Raji (cell line): Measurements from ENCODE around the gene HSF4.
A peak's percentile ranks its signal among the peaks of the same experiment; 100 is the strongest.

Experiments used
- POLR2A ChIP-seq: IDR thresholded peaks from 2 replicates; pipeline ENCODE4 v1.6.1; 2011; ENCODE audit warnings: low read depth, low read length, control low read depth; ENCODE audit not compliant: insufficient read depth

Gene HSF4

DNA sequence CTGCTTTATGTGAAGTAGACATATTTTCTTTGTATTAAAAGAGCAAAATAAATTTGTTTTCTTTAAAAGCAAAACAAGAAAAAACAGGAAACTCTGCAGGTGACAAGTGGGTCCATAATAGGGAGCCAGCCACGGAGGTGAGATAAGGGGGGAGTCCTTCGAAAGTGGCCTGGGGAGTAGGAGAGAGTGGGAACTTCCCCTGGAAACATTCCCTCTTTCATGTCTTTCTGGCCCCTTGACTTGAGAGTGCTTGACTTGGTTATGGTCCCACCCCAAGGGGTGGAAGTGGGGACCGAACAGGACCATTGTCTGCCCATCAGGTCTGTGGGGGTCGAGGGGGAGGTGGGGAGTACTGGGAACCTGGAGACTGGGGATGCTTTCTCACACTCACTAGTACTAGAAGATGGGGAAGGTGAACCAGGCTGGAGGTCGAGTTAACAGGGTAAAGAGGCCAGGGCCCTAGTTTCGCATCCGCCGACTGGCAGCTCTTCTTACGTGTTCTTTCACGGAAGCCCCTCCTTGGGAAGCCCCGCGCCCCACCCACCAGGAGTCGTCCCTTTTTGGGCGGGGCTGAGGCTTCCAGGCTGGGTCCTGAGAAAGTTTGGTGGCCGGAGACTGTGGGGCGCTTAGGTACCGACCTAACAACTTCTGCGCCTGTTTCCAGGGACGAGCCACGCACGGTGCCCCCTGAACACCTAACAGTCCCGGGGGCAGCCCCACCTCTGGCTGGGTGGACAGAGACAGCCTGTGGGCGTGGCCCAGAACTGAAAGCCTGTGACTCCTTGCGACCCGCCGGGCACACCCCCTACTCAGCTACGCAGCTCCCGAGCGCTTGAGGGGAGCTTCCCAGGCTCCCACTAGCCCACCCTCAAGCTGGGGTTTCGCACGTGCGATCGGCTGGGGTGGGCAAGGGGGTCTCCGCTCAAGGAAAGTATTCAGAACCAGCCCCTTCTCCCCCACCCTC lies 5.6 kb upstream of the HSF4 start:
- TF ChIP-seq POLR2A = peak; percentile 22; the same call in 1 of the 2 replicates

DNA sequence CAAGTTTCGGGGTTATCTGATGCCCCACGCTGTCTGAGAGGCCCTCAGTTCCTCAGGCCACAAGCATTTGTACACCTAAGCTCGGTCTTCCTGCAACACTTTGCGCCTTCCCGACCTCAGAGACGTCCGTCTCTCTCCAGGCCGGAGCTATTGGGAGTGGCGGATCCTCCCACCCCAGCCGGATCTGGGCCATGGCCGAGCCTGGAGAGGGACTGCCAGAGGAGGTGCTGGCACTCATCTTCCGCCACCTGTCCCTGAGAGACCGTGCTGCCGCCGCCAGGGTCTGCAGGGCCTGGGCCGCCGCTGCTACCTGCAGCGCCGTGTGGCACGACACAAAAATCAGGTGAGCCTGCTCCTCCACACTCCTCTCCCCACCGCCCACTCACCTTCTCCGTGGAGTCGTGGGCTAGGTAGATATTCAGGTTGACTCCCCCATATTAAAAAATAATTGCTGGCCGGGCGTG lies 2.9 kb upstream of the HSF4 start:
- no peak for TF ChIP-seq POLR2A

DNA sequence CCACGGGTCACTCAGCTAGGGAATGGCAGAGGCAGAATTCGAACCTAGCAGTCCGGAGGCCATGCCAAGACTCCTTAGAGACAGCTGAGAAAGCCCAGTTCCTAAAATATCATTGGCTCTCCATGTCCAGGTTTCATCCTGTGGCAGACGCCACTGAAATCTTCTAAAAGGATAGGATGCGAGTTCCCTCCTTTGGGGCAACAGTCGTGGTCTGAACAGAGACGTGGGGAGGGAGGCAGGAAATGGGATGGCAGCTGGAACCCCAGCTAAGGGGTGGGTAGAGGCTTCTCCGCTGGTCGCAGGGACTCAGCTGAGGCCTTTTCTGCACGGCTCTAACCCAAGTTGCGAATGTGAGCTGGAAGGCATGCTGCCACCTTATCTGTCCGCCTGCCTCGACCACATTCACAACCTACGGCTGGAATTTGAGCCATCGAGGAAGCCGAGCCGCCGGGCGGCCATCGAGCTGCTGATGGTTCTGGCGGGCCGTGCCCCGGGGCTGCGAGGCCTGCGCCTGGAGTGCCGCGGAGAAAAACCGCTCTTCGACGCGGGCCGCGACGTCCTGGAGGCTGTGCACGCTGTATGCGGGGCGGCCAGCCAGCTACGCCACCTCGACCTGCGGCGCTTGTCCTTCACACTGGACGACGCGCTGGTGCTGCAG lies 1.9 kb upstream of the HSF4 start:
- no peak for TF ChIP-seq POLR2A

DNA sequence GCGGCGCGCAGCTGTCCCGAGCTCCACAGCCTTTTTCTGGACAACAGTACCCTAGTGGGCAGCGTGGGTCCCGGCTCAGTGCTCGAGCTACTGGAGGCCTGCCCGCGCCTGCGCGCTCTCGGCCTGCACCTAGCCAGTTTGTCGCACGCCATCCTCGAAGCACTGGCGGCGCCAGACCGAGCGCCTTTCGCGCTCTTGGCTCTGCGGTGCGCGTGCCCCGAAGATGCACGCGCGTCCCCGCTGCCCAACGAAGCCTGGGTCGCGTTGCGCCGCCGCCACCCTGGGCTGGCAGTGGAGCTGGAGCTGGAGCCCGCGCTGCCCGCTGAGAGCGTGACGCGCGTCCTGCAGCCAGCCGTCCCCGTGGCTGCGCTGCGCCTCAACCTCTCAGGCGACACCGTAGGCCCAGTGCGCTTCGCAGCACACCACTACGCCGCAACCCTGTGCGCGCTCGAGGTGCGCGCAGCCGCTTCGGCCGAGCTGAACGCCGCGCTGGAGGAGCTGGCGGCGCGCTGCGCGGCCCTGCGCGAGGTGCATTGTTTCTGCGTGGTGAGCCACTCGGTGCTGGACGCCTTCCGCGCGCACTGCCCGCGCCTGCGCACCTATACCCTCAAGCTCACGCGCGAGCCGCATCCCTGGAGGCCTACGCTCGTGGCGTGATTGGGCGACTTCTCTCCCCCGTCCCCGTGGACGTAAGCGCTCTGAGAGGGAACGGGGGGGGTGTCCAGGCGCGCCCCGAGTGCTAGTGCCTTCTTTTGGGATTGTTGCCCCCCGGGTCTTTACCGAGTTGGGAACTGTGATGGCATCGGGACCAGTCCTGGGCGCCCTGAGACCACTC lies 1.2 kb upstream of the HSF4 start:
- no peak for TF ChIP-seq POLR2A

DNA sequence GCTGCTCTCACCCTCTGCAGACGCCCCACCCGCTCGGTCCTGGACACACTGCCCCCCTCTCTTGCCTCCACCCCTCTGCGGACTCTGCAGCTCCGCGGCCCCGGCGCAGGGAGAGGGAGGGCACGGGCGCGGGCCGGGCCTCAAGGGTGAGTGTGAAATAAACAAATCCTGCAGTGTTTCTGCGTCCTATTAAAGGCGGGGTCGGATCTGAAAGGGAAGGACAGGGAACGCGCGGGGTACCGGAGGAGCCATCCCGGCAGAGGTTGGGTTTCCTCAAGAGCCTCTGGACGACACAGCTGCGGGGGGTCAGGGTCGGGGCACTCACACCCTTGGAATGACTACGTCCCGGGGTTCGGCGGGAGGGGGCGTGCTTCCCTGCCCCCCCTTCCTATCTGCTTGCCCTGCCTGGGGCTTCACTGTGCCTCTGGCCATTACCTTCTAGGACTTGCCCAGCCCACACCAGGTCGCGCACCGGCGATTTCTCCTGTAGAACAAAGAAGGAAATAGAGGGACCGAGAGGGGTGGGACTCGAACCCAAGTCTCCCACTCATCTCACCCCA lies 466 bp upstream of the HSF4 start:
- TF ChIP-seq POLR2A = no peak

DNA sequence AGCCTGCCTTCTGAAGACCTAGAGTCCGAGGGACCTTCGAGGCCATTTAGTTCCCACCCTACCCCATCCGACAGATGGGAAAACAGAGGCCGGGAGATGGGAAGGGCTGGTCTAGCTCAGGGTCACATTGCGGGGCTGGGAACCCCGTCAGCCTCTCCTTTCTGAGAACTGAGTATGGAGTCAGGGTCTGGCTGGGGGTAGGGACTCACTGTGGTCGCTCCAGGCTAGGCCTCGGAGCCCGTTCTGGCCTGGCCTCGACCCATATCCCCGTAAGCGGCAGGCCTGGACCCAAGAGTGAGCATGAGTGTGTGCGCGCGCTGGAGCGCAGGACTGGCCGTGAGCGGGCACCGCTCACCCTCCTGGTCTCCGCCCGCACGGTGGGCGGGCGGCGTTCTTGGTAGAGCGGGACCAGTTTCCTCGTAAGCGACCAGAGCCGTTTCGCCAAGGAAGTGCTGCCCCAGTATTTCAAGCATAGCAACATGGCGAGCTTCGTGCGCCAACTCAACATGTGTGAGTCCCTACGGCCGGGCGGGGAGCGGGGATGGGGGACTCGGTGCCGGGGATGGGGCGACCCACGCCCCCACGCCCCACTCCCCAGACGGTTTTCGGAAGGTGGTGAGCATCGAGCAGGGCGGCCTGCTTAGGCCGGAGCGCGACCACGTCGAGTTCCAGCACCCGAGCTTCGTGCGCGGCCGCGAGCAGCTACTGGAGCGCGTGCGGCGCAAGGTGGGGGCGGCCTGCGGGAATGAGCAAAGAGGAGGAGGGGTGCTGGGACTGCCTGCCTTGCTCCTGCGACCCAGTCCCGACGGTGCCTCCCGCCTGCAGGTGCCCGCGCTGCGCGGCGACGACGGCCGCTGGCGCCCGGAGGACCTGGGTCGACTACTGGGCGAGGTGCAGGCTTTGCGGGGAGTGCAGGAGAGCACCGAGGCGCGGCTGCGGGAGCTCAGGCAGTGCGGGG lies 855 bp downstream of the HSF4 start:
- TF ChIP-seq POLR2A = no peak

DNA sequence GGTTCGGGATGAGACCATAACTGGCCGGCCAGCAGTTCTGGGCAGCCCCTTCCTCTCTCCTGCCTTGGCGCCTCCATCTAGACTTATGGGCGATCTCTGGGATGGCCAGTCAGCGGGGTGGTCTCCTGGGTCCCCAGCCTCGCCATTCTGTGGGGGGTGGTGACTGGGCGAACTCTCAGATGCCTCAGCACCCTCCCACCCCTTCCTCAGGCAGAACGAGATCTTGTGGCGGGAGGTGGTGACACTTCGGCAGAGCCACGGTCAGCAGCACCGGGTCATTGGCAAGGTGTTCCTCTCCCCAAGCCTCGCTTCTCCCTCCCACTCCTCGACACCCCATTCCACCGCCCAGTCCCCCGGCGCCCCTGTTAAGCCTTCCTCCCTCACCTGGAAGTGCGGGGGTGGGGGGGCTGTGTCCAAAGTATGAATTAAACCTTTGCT lies 1.6 kb downstream of the HSF4 start:
- no peak for TF ChIP-seq POLR2A

DNA sequence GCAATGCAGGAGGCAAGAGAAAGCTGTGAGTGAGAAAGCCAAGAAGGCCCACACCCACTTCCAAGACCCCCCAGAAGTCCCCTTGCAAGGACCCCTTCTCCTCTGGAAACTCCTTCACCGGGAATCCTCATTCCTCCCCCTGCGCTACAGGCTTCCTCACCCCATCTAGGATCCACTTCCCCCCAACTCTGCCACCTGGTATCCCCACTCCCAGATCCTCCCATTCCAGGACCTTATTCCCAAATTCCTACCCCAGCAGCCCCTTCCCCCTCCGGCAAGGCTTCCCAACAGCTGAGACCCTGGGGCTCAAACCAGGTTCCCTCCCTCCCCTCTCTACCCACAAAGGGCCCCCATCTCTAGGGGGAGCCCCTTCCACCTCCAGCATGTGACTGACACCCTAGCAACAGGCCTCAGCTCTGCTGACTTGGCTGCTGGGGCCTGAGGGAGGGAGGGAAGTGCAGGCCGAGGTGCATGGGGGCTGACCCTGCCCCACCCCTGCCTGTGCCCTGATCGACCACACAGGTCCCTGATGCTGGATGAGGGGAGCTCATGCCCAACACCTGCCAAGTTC lies 2.1 kb downstream of the HSF4 start:
- no peak for TF ChIP-seq POLR2A

DNA sequence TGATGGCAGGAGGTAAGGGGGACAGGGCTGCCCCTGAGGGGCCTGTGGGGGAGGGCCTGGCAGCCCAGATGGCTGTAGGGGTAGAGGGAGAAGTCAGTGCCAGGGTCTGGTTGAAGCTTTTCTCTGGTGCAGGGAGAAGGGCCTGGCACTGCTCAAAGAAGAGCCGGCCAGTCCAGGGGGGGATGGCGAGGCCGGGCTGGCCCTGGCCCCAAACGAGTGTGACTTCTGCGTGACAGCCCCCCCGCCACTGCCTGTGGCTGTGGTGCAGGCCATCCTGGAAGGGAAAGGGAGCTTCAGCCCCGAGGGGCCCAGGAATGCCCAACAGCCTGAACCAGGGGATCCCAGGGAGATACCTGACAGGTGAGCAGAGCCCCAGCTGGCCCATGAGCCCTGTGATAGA lies 3.0 kb downstream of the HSF4 start:
- no peak for TF ChIP-seq POLR2A

DNA sequence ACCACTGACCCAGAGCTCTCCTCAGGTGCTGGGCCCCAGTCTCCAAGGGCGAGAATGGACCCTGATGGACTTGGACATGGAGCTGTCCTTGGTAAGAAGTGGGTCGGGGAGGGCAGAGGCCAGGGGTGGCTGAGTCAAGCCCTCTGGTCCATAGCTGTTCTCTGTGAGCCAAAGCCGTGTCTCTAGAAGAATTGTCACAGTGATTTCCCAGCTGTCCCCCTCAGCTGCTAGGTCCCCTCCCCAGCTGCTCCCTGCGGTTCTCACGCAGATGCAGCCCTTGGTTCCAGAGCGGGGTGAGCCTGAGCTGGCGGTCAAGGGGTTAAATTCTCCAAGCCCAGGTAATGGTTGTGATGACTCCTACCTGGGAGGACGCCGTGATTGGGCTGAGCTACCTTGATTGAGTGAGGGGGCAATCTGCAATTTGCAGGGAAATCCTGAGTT lies 4.5 kb downstream of the HSF4 start:
- TF ChIP-seq POLR2A = no peak

DNA sequence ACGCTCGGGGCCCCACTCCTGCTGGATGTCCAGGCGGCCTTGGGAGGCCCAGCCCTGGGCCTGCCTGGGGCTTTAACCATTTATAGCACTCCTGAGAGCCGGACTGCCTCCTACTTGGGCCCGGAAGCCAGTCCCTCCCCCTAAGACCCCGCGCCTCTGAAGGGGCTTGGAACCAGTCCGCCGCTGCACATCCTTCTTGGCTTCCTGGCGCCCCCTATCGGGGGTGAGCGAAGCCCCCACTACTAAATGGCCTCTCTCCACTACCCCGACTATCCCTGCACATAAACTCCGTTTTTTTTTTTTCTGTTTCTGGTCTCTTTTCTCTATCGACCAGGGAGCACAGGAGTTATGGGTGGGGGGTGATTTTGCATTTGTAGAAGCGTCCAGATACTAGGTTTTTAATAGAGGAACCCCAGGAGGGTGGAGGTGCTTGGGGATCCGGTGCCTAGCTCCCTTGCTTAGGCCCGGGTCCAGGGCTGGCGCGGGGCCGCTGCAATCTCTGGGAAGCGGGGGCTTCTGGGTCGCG lies 5.2 kb downstream of the HSF4 start:
- no peak for TF ChIP-seq POLR2A

DNA sequence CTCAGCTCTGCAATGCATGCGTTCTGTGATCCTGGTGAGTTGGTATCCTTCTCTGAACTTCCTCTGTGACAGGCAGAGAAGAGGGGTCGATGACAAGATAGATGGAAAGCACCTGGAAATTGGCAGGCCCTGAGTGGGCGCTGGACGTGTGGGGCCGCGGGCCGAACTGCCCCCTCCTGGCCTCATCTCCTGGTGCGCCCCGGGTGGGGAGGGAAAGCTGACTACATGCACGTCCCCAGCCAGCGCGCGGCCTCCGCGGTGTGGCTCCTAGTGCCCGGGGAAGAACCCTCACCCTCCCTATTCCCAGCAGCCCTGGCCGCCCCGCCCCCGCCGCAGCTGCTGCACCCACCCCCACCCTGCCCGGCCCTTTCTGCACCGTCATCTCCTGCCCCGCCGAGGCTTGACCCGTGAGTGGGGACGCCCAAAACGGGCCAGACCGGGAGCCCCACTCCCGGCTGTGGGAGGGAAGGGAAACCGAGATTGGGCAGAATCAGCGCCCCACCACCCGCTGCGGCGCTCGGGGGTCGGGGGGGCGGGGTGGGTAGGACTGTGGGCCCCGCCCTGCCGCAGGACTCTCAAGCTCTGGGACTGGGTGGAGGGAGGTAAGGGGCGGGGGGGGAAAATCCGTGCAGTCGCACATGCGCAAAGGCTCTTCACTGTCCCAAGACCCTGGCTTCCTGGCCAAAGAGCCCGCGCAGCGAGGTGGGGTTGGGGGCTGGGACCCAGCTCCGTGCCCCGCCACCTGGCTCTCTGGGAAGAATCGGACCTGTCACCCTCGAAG lies 5.8 kb downstream of the HSF4 start, which contains the start of gene NOL3:
Gene NOL3, plus strand, starts transcription at position 371 of the 781 bp plus-strand sequence.
- no peak; the same call in 1 of the 2 replicates for TF ChIP-seq POLR2A
